ENCODE data around the gene TRIM44.
A peak's percentile ranks its signal among the peaks of the same experiment; 100 is the strongest.
"Not testable (repeated sequence)": the region's sequence is repeated elsewhere in the genome, so short reads cannot be mapped to it uniquely, and the experiment has no call there.

Gene TRIM44

DNA sequence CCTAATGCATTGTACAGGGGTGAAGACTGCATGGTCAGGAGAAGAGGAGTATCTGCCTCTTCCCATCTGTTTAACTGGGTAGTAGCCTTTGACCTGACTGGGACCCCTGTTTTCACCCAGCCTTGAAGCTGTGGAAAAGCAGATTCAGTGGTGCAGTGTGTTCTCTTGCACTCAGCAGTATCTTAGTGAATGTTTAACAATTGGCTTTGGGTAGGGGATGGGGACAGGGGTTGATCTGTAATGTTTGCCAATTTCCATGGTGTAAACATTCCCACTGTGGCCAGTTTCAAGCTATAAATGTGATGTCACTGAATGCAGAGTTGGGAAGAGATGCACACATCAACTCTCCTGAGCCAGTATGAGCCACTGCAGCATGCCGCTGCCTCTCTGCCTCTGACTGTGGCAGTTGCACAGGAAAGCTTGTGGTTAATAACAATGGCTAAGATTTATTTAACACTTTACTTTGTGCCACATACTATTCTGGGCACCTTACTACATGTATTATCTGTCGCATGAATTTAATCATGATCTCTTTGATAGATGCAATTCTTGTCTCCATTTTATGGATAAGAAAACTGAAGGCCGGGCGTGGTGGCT, 28.6 kb upstream of the TRIM44 start:
- DNase-seq = no peak

DNA sequence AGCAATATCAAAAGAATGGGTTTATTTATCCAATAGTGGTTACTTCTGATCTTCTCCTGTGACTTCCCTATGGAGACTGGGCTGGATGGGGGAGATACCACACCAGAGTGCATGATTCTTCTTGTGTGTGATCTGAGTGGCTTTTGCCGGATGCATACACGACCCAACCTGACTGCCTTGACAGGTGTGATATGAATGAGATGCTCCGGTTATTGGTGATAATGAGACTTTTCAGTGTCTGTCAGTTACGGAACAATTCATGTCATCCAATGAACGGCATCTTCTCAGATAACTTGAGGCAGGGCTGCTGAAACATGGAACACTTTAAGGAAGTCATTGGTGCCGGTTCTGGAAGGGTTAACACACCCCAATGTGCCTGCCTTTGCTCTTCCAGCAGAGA, 26.6 kb upstream of the TRIM44 start:
- no peak for DNase-seq

DNA sequence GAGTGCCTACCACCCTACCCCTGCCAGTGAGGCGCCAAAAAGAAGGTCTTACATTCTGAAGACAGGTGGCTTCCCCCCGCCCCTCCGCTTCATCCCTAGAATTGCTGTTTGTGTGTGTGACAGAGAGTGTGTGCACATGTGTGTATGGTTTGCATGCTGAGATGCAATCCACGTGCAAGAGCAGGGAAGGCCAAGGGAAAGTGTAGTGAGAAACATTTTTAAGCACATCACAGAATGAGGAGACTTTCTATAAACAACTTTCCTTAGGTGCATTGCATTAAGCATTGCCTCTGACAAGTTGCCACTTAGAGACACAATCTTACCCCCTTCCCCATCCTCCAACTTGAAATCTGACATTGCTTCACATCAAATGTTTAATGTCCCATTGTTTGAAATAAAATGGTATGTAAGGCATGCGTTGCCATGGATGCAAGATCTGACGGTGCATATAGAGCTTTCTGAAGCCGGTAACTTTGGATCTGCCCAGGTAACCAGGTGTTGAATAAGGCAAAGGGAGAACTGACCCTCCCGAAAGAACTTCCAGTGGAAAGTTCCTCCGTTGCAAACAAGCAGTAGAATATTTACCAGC, 22.9 kb upstream of the TRIM44 start:
- no peak for DNase-seq

DNA sequence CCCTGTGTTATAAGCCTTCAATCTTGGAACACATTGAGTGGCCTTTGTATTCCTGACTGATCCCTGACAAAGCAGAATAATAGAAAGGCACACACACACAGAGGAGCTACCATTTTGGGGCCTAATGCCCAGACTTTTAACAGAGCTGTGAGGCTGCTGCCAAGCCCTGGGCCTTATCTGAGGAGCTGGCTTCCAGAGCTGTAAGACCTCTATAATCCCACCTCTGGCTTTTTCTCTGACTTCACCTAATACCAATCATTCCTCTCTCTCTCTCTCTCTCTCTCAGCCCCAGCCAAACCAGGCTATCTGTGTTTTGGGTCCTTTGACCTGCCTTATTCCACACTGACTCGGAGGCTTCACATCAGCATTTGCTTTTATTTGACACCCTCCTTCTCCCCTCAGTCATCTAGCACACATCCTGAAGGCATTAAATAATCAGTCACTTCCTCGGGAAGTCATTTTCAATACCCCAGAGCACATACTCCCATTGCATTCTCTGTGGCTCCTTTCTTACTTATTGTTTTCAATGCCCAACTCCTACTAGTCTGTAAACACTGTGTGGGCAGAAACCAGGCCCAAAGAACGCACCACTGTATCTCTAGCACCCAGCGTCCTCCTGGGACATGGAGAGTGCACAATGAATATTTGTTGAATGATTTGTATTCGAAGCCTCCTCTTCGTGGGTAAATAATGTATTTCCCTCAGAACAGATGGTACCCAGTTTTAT, 21.2 kb upstream of the TRIM44 start:
- DNase-seq = no peak

DNA sequence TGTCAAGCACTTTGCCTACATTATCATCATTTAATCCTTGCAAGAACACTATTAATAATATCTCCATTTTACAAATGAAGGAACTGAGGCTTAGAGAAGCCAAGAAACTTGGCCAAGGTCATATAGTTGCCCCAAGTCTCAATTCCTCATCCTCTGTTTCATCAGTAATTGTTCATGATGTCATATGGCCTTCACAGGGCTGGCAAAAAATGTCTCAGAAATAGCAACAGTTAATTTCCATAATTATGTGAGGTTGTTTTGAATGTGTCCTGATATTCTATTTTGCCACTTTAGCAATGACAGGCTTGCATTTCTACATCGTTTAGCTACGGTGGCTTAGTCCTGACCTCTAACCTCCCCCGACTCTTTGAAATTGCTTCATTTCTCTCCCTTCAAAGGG, 20.6 kb upstream of the TRIM44 start:
- no peak for DNase-seq

DNA sequence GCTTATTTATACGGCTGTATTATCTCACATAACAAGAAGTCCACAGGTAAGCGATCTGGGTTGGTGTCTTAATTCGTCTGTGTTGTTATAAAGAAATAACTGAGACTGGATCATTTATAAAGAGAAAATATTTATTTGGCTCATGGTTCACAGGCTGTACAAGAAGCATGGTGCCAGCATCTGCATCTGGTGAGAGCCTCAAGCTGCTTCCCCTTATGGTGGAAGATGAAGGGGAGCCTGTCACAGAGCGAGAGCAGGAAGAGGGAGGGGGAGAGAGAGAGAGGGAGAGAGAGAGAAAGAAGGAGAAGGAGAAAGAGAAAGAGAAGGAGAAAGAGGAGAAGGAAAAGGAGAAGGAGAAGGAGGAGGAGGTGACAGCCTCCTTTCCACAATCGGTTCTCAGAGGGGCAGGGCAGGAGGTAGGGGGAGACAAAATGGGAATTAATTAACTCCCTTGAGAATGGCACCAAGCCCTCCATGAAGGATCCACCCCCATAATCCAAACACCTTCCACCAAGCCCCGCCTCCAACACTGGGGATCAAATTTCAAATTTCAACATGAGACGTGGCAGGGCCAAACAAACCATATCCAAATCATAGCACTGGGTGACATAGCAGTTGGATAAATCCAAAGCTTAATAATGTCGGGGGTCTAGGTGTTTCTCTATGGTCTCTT, 15.0 kb upstream of the TRIM44 start:
- DNase-seq = no peak

DNA sequence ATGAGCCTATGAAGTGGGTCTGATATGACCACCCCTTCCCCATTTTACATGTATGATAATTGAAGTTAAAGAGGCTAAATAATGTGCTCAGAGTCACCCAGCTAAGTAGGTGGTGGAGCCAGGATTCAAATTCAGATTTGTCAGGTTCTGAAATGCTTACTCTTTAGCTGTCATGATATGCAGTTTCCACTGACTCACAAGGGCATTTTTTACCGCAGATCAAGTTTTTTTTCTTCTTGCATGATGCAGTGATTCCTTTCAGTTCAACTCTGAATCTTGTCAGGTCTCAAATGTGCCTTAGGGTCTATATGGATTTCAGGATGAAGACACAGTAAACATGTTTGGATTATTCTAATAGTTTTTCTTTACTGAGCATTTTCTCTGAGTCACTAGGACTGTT, 12.6 kb upstream of the TRIM44 start:
- DNase-seq = peak; percentile 47

DNA sequence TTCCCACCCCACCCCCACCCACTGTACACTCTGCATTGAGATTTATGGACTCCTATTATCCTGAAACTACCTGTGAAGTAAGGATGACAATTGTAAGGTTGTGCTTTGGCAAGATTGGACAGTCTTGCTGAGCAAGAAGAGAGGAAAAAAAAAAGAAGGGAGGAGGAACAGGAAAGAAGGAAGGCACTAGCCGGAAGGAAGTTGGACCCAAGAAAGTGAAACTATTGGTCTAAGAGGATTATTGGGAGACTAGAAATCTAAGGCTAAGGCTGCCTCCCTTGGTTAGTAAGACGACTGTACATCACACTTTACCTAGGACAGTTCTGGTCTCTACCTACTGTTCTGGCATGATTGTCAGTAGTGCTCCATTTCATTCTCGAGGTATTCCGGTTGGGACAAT, 12.1 kb upstream of the TRIM44 start:
- no peak for DNase-seq

DNA sequence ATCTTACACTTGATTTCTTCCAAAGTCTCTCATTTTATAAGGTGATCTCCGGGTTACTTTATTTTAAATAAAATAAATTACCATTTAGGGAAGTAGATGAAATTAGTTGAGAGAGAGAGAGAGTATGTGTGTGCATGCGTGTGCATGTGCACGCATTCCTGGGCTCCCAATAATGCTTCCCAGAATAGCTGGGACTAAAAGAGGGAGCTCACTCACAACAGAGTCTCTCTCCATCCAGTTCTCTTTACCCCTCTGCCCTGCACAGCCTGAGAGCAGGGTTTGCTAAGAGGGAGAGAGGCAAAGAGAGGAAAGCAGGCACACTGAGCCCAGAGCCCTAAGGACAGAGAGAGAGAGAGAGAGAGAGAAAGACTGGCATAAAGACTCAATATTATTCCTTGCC, 11.3 kb upstream of the TRIM44 start:
- no peak for DNase-seq

DNA sequence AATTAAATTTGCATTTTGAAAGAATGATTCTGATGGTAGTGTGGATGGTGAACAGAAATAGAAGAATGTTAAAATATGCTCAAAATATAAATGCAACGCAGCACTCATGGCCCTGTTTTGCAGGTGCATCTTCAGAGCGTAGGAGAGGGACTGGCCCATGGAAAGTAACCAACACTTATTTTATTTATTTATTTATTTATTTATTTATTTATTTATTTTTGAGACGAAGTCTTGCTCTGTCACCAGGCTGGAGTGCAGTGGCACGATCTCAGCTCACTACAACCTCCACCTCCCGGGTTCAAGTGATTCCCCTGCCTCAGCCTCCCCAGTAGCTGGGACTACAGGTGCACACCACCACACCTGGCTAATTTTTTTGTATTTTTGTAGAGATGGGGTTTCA, 9.8 kb upstream of the TRIM44 start:
- DNase-seq = not testable (repeated sequence)

DNA sequence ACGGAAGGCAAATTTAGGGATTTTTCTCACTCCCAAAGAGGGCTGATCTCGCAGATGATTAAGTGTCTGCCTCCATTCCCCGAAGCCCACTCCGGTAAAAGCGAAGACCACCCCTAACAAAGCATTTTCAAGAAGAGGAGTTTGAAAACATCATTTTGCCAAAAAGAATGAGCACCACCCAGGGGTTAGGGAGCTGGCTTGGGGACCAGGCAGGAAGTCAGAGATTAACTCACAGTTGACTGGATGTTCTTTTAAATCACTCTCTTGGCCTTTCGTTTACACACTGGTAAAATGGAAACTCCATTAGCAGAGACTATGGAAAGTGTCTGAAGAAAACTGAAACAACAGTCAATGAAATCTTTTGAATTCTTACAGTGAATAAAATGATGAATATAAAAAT, 7.9 kb upstream of the TRIM44 start:
- no peak for DNase-seq

DNA sequence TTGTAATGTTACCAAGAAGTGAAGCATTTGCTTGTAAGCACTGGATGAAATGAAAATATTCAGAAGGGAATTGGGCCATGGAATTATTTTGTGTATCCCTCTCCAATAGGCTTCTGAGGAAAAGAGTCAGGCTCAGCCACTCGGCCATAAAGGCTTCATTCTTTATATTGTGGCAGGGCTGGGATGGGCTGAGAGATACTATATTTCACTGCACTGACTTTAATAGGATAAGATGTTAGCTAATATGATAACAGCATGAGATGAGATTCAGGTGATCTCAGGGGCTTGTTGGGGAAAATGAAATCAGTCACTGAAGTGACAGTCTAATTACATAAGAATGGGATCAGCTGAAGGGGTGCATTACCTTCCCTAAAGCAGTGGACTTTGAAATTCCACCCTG, 7.3 kb upstream of the TRIM44 start:
- no peak for DNase-seq

DNA sequence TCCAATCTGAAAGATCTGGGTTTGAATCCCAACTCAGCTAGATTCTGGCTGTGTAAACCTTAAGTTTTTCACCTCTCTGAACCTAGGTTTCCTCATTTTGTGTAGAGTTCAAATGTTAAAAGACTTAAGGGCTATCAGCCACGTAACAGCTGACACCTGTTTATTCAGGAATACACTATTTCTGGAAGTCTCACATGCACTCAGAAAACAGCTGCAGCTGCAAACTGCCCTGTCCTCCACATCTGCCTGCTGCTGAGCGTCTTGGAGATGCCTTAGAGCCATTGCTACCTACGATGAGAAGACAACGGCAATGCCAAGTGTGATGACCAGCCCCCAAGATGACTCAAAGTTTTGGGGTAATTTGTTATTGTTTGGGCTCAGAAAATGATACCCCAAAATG, 6.7 kb upstream of the TRIM44 start:
- DNase-seq = no peak

DNA sequence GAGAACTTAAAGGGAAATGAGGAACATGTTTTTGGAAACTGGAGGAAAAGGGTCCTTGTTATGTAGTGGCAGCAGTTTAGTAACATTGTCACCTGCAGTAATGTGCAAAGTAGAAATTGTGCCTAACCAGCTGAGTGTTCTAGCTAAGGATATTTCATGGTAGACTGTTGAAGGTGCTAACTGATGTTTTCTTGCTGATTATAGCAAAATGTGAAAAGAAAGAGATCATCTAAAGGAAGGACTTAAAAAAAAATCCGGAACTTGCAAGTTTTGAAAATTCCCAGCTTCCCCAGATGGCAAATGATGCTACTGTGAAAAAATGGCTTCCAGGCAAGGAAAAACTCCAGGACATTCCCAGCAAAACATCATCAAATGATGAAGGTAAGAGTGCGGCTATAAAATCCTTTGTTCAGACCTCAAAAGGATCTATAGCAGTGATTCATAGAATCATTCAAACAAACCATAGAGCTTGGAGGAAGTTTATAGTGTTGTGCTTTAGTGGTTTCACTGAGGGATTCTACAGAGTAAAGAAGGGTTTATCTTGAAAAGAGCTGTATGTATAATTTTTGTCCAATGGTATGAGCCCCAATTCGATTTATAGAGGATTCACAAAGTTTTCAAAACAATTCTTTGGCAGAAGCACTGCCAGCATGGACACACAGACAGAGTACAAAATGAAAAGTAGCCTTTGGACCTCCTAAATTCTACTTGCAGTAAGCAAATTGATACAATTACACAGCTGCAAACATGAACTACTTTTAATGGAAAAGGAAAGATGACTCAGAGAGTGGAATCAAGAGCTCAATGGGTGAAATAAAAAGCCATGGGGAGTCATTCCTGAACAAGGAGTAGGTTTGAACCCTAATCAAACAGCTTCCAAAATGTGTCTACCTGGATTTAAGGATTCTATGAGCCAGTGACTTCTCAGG, 4.3 kb upstream of the TRIM44 start:
- DNase-seq = no peak

DNA sequence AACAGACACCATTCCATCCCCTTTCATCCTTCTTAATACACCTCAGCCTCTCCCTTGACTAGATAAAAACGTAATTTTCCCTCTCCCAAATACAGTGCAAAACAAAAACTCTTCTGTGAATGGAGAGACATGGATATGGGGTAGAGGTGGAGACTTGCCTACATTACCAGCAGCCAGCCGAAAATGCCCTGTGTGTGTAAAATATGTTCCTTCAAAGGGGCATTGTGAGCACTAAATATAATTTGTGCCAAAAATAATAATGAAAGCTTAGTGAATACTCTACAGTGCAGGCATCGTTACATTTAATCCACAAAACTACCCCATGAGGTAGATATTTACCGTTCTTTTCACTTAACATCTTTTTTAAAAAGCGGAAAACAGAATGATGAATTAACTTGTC, 1.0 kb upstream of the TRIM44 start:
- DNase-seq = no peak

DNA sequence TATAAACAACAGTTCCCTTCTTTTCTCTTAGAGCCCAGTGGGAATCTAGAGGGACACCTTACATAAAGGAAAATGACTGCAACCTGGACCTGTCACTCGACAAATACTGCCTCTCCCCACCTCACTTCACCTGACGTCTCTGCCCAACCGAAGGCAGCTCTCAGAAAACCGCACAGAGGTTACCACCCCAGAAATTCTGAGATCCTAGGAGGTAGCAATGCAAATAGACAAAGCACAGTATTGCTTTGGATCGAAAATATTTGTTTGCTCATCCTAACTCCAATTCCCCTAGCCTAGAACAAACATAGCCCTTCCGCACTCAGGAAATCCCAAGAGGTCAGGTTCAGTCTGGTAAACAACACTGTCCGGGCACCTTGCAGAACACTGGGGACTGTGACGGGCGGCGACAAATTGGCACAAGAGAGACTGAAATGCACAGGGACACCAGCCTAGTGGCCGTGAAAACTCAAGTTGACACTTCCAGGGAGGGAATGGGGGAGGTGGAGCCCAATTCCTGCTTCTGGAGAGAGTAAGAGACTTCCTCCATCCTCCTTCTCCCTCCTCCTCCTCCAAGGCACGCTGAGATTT, 420 bp upstream of the TRIM44 start:
- no peak for DNase-seq

DNA sequence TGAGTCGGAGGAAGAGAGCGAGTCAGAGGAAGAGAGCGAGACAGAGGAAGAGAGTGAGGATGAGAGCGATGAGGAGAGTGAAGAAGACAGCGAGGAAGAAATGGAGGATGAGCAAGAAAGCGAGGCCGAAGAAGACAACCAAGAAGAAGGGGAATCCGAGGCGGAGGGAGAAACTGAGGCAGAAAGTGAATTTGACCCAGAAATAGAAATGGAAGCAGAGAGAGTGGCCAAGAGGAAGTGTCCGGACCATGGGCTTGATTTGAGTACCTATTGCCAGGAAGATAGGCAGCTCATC, 780 bp downstream of the TRIM44 start:
- no peak for DNase-seq

DNA sequence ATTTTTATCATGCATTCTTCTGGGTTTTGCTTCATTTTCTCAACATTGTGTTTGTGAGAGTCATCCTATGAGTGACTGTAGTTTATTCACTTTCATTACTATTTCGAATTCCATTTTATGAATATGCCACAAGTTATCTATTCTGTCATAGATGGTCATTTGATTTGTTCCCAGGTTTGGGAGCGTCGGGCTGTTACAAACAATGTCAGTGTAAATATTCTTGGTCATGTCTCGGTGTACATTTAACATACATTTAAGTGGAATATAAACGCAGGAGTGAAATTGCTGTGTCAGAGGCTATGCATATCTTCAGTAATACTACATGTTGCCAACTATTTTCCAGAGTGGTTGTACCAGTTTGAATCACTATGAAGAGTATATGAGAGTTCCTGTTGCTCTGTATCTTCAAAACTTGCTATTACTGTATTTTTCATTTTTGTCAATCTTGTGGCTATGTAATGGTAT, 2.4 kb downstream of the TRIM44 start:
- no peak for DNase-seq

DNA sequence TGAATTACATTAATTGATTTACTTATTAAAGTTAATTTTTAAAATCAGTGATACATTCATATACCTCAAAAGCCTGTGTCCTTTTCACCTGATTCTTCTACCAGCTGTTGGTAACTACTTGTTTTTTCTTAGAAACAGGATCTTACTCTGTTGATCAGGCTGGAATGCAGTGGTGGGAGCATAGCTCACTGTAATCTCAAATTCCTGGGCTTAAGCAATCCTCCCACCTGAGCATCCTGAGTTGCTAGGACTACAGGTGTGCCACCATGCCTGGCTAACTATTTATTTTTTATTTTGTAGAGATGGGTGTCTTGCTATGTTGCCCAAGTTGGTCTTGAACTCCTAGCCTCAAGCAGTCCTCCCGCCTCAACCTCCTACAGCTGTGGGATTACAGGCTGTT, 4.7 kb downstream of the TRIM44 start:
- DNase-seq = no peak

DNA sequence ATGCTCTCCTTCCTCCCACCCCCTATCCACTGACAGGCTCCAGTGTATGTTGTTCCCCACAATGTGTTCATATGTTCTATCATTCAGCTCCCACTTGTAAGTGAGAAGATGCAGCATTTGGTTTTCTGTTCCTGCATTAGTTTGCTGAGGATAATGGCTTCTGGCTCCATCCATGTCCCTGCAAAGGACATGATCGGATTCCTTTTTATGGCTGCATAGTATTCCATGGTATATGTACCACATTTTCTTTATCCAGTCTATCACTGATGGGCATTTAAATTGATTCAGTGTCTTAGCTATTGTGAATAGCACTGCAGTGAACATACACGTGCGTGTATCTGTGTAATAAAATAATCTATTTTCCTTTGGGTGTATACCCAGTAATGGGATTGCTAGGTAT, 5.8 kb downstream of the TRIM44 start:
- not testable (repeated sequence) for DNase-seq

DNA sequence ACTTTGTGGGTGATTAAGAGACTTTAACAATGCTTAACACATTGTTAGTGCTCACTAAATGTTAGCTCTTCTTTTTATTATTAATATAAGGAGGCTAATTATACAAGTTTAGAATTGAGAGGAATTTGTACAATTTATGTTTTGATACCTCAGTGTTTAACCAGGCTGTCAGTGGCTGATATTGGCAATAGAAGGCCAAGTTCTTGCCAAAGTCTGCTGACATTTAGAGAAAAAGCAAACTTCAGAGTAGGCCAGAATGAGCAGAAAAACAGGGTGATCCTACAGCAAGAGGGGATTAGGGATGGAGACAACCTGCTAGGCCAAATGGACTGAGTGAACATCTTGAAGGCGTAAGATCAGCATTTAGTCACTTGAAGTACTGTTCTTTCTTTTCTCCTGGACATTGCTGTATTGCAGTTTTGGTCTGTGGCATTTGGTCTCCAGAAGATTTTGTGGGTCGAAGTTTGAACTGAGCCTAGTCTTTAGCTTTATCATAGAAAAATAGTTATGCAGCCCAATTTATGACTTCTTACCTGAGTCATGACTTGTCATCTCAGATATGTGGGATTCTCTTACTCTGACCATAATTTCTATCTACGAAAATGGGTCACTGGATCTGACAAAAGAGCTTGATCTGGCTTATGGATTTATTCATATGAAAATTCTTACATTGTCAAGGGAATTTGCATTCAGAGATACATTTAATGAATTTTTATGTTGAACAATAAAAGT, 9.0 kb downstream of the TRIM44 start:
- no peak for DNase-seq

DNA sequence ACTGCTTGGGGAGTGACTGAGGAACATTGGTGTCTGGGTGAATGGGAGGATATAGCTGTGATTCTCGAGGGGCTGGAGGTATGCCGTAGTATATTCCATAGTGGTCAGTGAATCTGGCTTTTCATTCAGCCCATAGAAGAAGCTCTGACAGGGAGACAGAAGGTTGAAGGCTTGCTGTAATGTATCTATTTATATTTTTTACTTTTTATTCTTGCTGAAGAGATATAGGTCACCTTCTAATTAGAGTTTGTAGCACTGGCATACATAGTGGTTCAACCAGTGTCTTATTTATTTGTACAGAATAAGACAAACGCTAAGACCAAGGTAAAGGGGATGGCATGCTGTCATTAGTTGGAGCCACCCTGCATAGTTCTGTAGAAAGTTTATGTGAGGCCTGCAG, 10.0 kb downstream of the TRIM44 start:
- DNase-seq = no peak
